ENCODE results near the gene NTRK3. TPM values are rescaled to one million over a fixed set of nuclear protein-coding genes. Genes with fewer than 3 reads are reported as not detected.

The NTRK3 gene
- total RNA-seq, 3 donors from 2014 or later (not counting 1 experiment from before 2014, with no cell fraction given), result not detected

GRCh38 chr15:87887177-87887576 lies 369.4 kb downstream of the NTRK3 start:
- intact Hi-C loops (cut with micrococcal nuclease), result no loop called here

GRCh38 chr15:87881026-87881425 lies 375.5 kb downstream of the NTRK3 start:
- no CpG with 5 or more reads among the region's 1 CpG for WGBS (ENCODE audit: insufficient coverage)

More at GRCh38 chr15:87887177-87887576, 369.4 kb downstream of the NTRK3 start:
- Mint-ChIP-seq H3K27ac (no peak overlapping the region), H3K36me3 (no peaks in the 10 kb centered on the region), H3K9me3 (peaks cover 2 to 3% of the 10 kb centered on the region in 2 donors), H3K4me1 (no peaks in the 10 kb centered on the region), H3K4me3 (no peak overlapping the region), H3K27me3 (ENCODE audit: low read depth in 2 of 2) (no peaks in the 10 kb centered on the region)
- TF ChIP-seq CTCF (IDR thresholded peaks at IDR 0.05), result no peak
- H3K36me3 ChIP-seq (ENCODE audit: control insufficient read depth, insufficient read depth, low read length), result no peaks in the 10 kb centered on the region
- ATAC-seq (no peak), DNase-seq (no peak)
- no peak overlapping the region for H3K4me3 ChIP-seq (ENCODE audit: low read length)
- no peak overlapping the region for H3K27ac ChIP-seq (ENCODE audit: low read length)
- no peaks in the 10 kb centered on the region for H3K4me1 ChIP-seq (ENCODE audit: control insufficient read depth, insufficient read depth, low read length)
- no peaks in the 10 kb centered on the region for H3K9me3 ChIP-seq (ENCODE audit: control insufficient read depth, insufficient read depth, low read length)
- H3K27me3 ChIP-seq (ENCODE audit: control insufficient read depth, insufficient read depth, low read length), result peaks cover 3% of the 10 kb centered on the region
- WGBS (ENCODE audit: insufficient coverage), result no CpG with 5 or more reads among the region's 1 CpG

GRCh38 chr15:87877822-87878542 lies 378.6 kb downstream of the NTRK3 start:
- H3K4me1 Mint-ChIP-seq, result no peaks in the 10 kb centered on the region
- peaks cover 0 to 3% of the 10 kb centered on the region in 2 donors for H3K9me3 Mint-ChIP-seq
- no peaks in the 10 kb centered on the region for H3K36me3 Mint-ChIP-seq
- Histone ChIP-seq H3K36me3 (ENCODE audit: control insufficient read depth, insufficient read depth, low read length) (no peaks in the 10 kb centered on the region), H3K4me1 (ENCODE audit: control insufficient read depth, insufficient read depth, low read length) (no peaks in the 10 kb centered on the region), H3K4me3 (ENCODE audit: low read length) (no peak overlapping the region), H3K27ac (ENCODE audit: low read length) (no peak overlapping the region), H3K9me3 (ENCODE audit: control insufficient read depth, insufficient read depth, low read length) (no peaks in the 10 kb centered on the region), H3K27me3 (ENCODE audit: control insufficient read depth, insufficient read depth, low read length) (no peaks in the 10 kb centered on the region)
- H3K27ac Mint-ChIP-seq, result no peak overlapping the region
- no peak for TF ChIP-seq CTCF (IDR thresholded peaks at IDR 0.05)
- WGBS (ENCODE audit: insufficient coverage), result 85% methylated on average over 4 of the region's 5 CpGs
- H3K27me3 Mint-ChIP-seq (ENCODE audit: low read depth in 2 of 2), result no peaks in the 10 kb centered on the region
- intact Hi-C loops (cut with micrococcal nuclease), result no loop called here
- DNase-seq, result no peak
- H3K4me3 Mint-ChIP-seq, result no peak overlapping the region
- no peak for ATAC-seq

More at GRCh38 chr15:87881026-87881425, 375.5 kb downstream of the NTRK3 start:
- TF ChIP-seq CTCF (IDR thresholded peaks at IDR 0.05), result no peak
- Histone ChIP-seq H3K36me3 (ENCODE audit: control insufficient read depth, insufficient read depth, low read length) (no peaks in the 10 kb centered on the region), H3K27me3 (ENCODE audit: control insufficient read depth, insufficient read depth, low read length) (no peaks in the 10 kb centered on the region), H3K4me3 (ENCODE audit: low read length) (no peak overlapping the region), H3K9me3 (ENCODE audit: control insufficient read depth, insufficient read depth, low read length) (no peaks in the 10 kb centered on the region), H3K4me1 (ENCODE audit: control insufficient read depth, insufficient read depth, low read length) (no peaks in the 10 kb centered on the region), H3K27ac (ENCODE audit: low read length) (no peak overlapping the region)
- Mint-ChIP-seq H3K9me3 (peaks cover 0 to 3% of the 10 kb centered on the region in 2 donors), H3K4me3 (no peak overlapping the region), H3K36me3 (no peaks in the 10 kb centered on the region), H3K27me3 (ENCODE audit: low read depth in 2 of 2) (no peaks in the 10 kb centered on the region), H3K27ac (no peak overlapping the region), H3K4me1 (no peaks in the 10 kb centered on the region)
- DNase-seq (no peak), ATAC-seq (no peak)
- intact Hi-C loops (cut with micrococcal nuclease), result no loop called here
